GM21367 (cell line): ENCODE results near the gene CAMSAP1.

Experiments
- ATAC-seq: cut with Tn5 transposase; IDR thresholded peaks from one replicate; pipeline ENCODE4 v1.9.1; 2021; ENCODE audit not compliant: unreplicated experiment

The CAMSAP1 gene

DNA sequence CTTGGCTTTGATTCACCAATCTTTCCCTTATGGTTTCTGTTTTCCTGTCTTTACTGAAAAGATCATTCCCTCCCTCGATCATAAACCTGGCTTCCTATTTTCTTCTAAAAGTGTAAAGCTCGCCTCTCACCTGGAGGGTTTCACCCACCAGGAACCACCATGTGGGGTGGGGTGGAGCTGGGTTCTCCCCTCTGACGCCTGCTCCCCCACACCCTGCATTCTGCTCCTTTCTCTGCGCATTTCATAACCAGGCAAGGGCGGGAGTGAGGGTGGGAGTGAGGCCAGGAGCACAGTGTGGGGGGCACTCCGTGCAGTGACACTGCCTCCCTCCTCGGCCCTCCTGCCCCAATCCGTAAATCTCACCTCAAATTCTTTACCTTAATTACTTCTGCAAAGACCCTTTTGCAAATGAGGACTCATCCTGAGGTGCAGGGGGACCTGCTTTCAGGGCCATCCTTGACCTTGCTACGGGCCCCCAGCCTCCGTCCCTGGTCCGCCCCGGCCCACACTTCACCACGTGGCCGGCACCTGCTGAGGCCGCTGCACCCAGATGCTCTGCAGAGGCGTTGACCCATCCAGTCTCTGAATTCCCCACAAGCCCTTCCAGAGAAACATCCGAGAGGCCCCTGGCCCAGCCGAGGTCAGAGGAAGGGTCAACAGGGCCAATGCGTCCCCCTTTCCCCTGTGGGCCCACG lies 146.0 kb downstream of the CAMSAP1 start:
- no peak for ATAC-seq

DNA sequence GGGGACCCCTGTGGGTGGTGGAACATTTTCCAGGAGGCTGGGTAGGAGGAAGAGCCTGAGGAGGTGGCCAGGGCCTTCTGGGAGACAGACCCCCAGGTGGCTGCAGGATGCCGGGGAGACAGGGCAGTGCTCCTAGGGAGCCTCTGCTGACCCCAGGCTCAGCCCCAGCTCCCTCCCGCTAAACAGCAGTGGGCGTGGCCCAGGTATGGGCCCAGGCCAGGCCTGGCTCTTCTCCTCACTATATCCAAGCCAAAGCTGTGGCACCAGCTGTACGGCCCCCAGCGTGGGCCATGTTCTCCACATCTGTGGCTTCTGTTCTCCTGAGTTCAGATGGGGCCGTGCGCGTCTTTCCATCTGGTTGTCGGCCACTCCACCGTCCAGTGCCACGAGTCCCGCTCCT lies 146.9 kb downstream of the CAMSAP1 start:
- ATAC-seq = no peak

DNA sequence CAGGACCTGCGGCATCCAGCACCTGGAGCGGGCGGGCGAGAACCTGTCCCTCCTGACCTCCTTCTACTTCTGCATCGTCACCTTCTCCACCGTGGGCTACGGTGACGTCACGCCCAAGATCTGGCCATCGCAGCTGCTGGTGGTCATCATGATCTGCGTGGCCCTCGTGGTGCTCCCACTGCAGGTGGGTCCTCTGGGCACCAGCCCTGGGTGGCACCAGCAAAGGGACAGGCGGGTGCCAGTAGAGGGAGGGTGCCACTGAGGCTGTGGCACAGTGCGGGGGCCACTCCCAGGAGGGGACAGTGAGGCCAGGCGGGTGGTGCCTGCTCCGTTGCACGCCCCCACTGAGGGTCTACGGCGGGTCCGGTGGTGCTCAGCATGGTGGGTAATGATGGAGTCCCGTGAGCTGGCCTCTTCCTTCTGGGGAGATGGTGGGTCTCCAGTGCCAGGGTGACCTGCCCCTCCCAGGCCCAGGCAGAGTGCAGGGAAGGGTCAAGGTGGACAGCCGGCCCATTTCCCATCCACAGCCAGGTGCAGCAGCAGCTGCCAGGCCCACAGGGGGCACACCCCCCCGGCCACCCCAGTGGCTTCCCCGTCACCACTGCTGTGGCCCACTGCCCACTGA lies 147.6 kb downstream of the CAMSAP1 start:
- ATAC-seq = no peak

DNA sequence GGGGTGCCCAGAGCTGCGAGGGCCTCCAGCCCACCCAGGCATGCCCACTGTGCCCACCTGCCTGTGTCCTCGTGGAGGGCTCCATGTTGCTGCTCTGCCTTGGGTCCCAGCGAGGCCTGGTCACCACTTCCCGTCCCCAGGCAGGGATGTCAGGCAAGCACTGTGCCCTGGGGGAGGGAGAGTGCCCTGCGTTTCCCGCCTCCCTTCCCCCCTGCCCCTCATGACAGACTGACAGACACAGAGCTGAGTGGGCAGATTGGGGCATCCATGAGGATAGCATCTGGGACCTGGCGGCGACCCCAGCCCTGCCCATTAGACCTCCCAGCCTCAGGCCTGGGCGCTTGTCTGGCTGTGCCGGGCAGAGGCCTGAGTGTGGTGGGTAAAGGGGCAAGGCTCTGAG lies 148.5 kb downstream of the CAMSAP1 start:
- no peak for ATAC-seq
